HepG2 (cell line): ENCODE measurements around the gene THADA. TPM values are rescaled to one million over a fixed set of nuclear protein-coding genes. Genes with fewer than 3 reads are reported as not detected.

Experiments used
- ATAC-seq: fragments of 200-7000 bp; cut with Tn5 transposase; 3 replicates; pipeline ENCODE4 v1.9.1; 2020; ENCODE audit warnings: mild to moderate bottlenecking, moderate library complexity
- BruUV-seq: library from RNA; stranded (reverse); fragments of 400-500 nt; replicated peaks from 2 replicates; lab custom pipeline; 2021; lab: Mats Ljungman, UMichigan
- CTCF ChIA-PET: fragments of 300-600 bp; formaldehyde crosslinking; extraction: SDS; loops from one replicate; lab custom pipeline; 2021; ENCODE audit warnings: low total read pairs, inconsistent platforms, low intra/inter-chr PET ratio; lab: Yijun Ruan, JAX
- POLR2A ChIA-PET: fragments of 350-600 bp; sonication (Branson Sonifier 250); formaldehyde crosslinking; loops from one replicate; lab custom pipeline; 2020; ENCODE audit warnings: antibody characterized with exemption, inconsistent platforms; lab: Yijun Ruan, JAX
- DNase-seq: peaks from one replicate; pipeline ENCODE4 v3.0.0-alpha.2; 2015; ENCODE audit warnings: low spot score
- FAIRE-seq: peaks from 3 replicates; lab custom pipeline; 2011; peaks lifted over from hg19 to GRCh38; lab: Jason Lieb, UNC
- H2AFZ ChIP-seq: one replicate; pipeline ENCODE4 v1.6.1; 2011; ENCODE audit warnings: low read length, inconsistent platforms
- H3K27ac ChIP-seq: fragments of 300-600 bp; 3 replicates; pipeline ENCODE4 v1.8.0; 2011; ENCODE audit warnings: mixed run types, mild to moderate bottlenecking, mixed read lengths, low read length, inconsistent platforms; ENCODE audit not compliant: insufficient read depth; ENCODE audit errors: extremely low read length
- H3K27me3 ChIP-seq, 2 experiments: fragments of 200-600 bp in 1 of 2; 2 replicates in 1 of 2; 3 replicates in 1 of 2; pipeline versions ENCODE4 v1.6.0 to v1.8.0; 2011; ENCODE audit warnings: low read length in 2 of 2, mild to moderate bottlenecking in 2 of 2, moderate library complexity in 2 of 2, inconsistent platforms in 1 of 2; ENCODE audit not compliant: insufficient read depth in 2 of 2, control insufficient read depth in 1 of 2
- H3K36me3 ChIP-seq, 2 experiments: fragments of 200-600 bp in 1 of 2; replicated peaks in 1 of 2; 2 replicates in 1 of 2; 3 replicates in 1 of 2; pipeline versions ENCODE4 v1.5.1 to v1.8.0; 2011; ENCODE audit warnings: low read length in 2 of 2, inconsistent platforms in 1 of 2; ENCODE audit not compliant: insufficient read depth in 2 of 2, control insufficient read depth in 1 of 2
- H3K4me1 ChIP-seq: 2 replicates; pipeline ENCODE4 v1.5.1; 2012; ENCODE audit warnings: low read length, inconsistent platforms; ENCODE audit not compliant: insufficient read depth
- H3K4me2 ChIP-seq: 2 replicates; pipeline ENCODE4 v1.6.0; 2011; ENCODE audit warnings: low read depth, low read length, inconsistent platforms
- H3K4me3 ChIP-seq, 3 experiments: fragments of 200-600 bp in 1 of 3; sonication (generic), shearing (Covaris generic) in 1 of 3; replicated peaks in 1 of 3; 2 replicates each; pipeline ENCODE4 v1.5.1; 2011 to 2016; ENCODE audit warnings: low read length in 3 of 3, inconsistent platforms in 2 of 3, low read depth in 2 of 3, mild to moderate bottlenecking in 2 of 3, control low read depth in 1 of 3, mixed read lengths in 1 of 3; ENCODE audit not compliant: insufficient read depth in 1 of 3
- H3K79me2 ChIP-seq: one replicate; pipeline ENCODE4 v1.6.1; 2011; ENCODE audit warnings: low read length, inconsistent platforms; ENCODE audit not compliant: insufficient read depth
- H3K9ac ChIP-seq: 2 replicates; pipeline ENCODE4 v1.6.0; 2011; ENCODE audit warnings: mild to moderate bottlenecking, low read depth, low read length, inconsistent platforms; ENCODE audit not compliant: insufficient read depth
- H3K9me3 ChIP-seq: 2 replicates; pipeline ENCODE4 v1.5.1; 2012; ENCODE audit warnings: mild to moderate bottlenecking, low read length
- H4K20me1 ChIP-seq: 2 replicates; pipeline ENCODE4 v1.6.0; 2011; ENCODE audit warnings: inconsistent platforms, mild to moderate bottlenecking, low read length, moderate library complexity; ENCODE audit not compliant: insufficient read depth
- PLRG1 ChIP-seq: fragments of 450-650 bp; conservative IDR thresholded peaks from 2 replicates; pipeline ENCODE4 v1.6.1; 2016
- RXRA ChIP-seq: sonication (generic); formaldehyde crosslinking; IDR thresholded peaks from 2 replicates; pipeline ENCODE4 v1.5.1; 2020; ENCODE audit warnings: missing genetic modification reagents
- SCMH1 ChIP-seq: sonication (generic); formaldehyde crosslinking; IDR thresholded peaks from 2 replicates; pipeline ENCODE4 v1.9.0; 2021; ENCODE audit warnings: missing genetic modification reagents, mild to moderate bottlenecking, borderline replicate concordance
- TRIM24 ChIP-seq: sonication (generic); formaldehyde crosslinking; IDR thresholded peaks from 2 replicates; pipeline ENCODE4 v1.8.0; 2022; ENCODE audit warnings: mild to moderate bottlenecking, missing genetic modification reagents
- ZBTB26 ChIP-seq: IDR thresholded peaks from 2 replicates; pipeline ENCODE4 v1.6.1; 2016; ENCODE audit warnings: missing compliant biosample characterization, missing genetic modification reagents, borderline replicate concordance
- ZFY ChIP-seq: sonication (generic); formaldehyde crosslinking; IDR thresholded peaks from 2 replicates; pipeline ENCODE4 v1.4.0; 2020; ENCODE audit warnings: missing genetic modification reagents
- ZNF775 ChIP-seq: sonication (generic); formaldehyde crosslinking; IDR thresholded peaks from 2 replicates; pipeline ENCODE4 v1.4.0; 2020; ENCODE audit warnings: missing genetic modification reagents, mild to moderate bottlenecking, moderate library complexity, borderline replicate concordance
- ZNF879 ChIP-seq: sonication (generic); formaldehyde crosslinking; IDR thresholded peaks from 2 replicates; pipeline ENCODE4 v1.8.1; 2023; ENCODE audit warnings: missing genetic modification reagents
- ZNF883 ChIP-seq: sonication (generic); formaldehyde crosslinking; IDR thresholded peaks from 2 replicates; pipeline ENCODE4 v1.5.1; 2020; ENCODE audit warnings: mild to moderate bottlenecking, missing genetic modification reagents; ENCODE audit errors: not compliant biosample characterization
- WGBS: methylation state at CpG from one replicate; pipeline ENCODE4 v1.1.6; 2017; ENCODE audit warnings: low lambda C conversion rate; 5-methylcytosine and 5-hydroxymethylcytosine counted together
- in situ Hi-C: cut with HindIII; loops from 2 replicates; pipeline ENCODE4 v1.10.0; 2017; ENCODE audit warnings: low pct_unique_long_range_greater_than_20kb; ENCODE audit not compliant: extremely low pct_ligation_motif_present
- intact Hi-C: fragments of 100-400 bp; cut with micrococcal nuclease; formaldehyde crosslinking; loops from one replicate; pipeline ENCODE4 v1.10.0; 2022; ENCODE audit not compliant: unreplicated experiment
- polyA plus RNA-seq, 8 experiments: library from polyadenylated mRNA; depleted of rRNA in 3 of 8; stranded (reverse) in 7 of 8; unstranded in 1 of 8; fragments of >200 nt; fragmentation: Illumina TruSeq in 4 of 8; extraction: Trizol in 4 of 8; gene quantifications; 2 replicates each; pipeline versions ENCODE4 v1.2.1 to v1.2.3, GENCODE V29; 2011 to 2016; ENCODE audit warnings: low read depth in 4 of 8, missing spikeins in 1 of 8, mixed read lengths in 1 of 8; ENCODE audit not compliant: insufficient read depth in 1 of 8
- total RNA-seq, 5 experiments: library from RNA; depleted of rRNA; stranded (reverse); fragments of >200 nt; fragmentation: Illumina TruSeq; extraction: Trizol; gene quantifications; 2 replicates each; pipeline ENCODE4 v1.2.3, GENCODE V29; 2016; ENCODE audit warnings: low read depth in 1 of 5
- TF ChIP-seq, protein P1 (sequence below): sonication (generic); formaldehyde crosslinking; IDR thresholded peaks from 2 replicates; pipeline ENCODE4 v1.4.0; 2020; ENCODE audit warnings: missing genetic modification reagents
- TF ChIP-seq, protein P2 (sequence below): sonication (generic); formaldehyde crosslinking; IDR thresholded peaks from 2 replicates; pipeline ENCODE4 v1.4.0; 2020; ENCODE audit warnings: low read depth, missing genetic modification reagents

THADA gene
- total and polyA plus RNA-seq, 2 of the 13 experiments (the other 11 are each of a cell fraction or from before 2014, with no cell fraction given): 12.7 to 21.7 TPM

DNA sequence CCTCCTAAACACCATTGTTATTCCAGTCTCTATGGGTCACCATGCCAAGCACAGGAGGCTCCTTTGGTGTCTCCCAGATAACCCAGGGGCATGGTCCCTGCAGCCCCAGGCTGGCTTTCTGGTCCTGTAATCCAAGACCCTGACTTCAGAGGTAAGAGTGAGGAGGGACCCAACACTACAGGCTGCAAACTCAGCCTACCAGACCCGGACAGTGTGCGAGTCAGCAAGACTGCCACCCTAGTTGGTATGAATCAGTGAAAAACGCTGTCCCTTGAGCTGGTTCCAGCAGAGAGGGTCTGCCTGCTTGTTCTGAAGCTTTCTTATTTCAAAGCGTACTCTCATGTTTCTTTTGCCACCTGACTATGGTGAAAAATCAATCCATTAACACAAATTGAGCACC lies 321.8 kb downstream of the THADA start:
- H3K4me3 ChIP-seq: no peak overlapping the region
- H3K27me3 ChIP-seq: no peaks in the 10 kb centered on the region
- no peaks in the 10 kb centered on the region for H3K9me3 ChIP-seq
- ChIA-PET CTCF (no interaction called here), POLR2A (no interaction called here)
- peaks cover 22% of the 10 kb centered on the region for H3K4me1 ChIP-seq
- no peak overlapping the region for H3K27ac ChIP-seq
- in situ Hi-C loops: no loop called here
- H3K4me2 ChIP-seq: no peak overlapping the region
- no peak overlapping the region for H3K9ac ChIP-seq
- H3K79me2 ChIP-seq: no peaks in the 10 kb centered on the region
- WGBS: 91% methylated on average over 4 of the region's 4 CpGs
- FAIRE-seq (no peak), ATAC-seq (no peak), DNase-seq (no peak)
- no TSS peak for BruUV-seq
- no peaks in the 10 kb centered on the region for H4K20me1 ChIP-seq
- H3K36me3 ChIP-seq: peaks cover 0 to 10% of the 10 kb centered on the region in 2 experiments; a peak in 1 of 5 replicates
- intact Hi-C loops: no loop called here
- no peak overlapping the region for H2AFZ ChIP-seq
- TF ChIP-seq SCMH1 (CRISPR knock-in tag) (no peak), ZNF883 (CRISPR knock-in tag) (no peak)
- TF ChIP-seq, protein P1, sequence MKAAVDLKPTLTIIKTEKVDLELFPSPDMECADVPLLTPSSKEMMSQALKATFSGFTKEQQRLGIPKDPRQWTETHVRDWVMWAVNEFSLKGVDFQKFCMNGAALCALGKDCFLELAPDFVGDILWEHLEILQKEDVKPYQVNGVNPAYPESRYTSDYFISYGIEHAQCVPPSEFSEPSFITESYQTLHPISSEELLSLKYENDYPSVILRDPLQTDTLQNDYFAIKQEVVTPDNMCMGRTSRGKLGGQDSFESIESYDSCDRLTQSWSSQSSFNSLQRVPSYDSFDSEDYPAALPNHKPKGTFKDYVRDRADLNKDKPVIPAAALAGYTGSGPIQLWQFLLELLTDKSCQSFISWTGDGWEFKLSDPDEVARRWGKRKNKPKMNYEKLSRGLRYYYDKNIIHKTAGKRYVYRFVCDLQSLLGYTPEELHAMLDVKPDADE (CRISPR knock-in tag): no peak
- TF ChIP-seq, all 625 proteins: peak for 0

DNA sequence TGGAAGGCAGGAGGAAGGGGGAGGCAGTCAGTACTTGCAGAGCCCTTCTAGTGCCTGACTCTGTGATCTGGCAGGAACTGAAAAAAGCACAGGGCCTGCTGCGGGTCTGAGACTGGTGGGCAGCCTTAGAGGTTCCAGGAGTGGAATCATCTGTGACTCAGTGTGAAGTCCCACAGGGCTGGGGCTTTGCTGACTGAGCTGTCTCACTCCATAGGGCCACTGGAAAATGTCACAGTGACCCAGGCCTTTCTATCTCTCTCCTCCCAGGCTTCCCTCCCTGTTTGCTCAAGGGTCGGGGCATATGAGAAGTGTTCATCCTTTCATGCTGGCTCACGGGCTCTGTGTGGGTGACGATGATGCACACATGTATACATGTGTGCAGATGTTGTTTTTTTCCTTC lies 322.3 kb downstream of the THADA start:
- Histone ChIP-seq H3K4me2 (no peak overlapping the region), H3K4me1 (peaks cover 28% of the 10 kb centered on the region), H3K36me3 (peaks cover 0 to 7% of the 10 kb centered on the region in 2 experiments; a peak in 1 of 5 replicates), H3K4me3 (no peak overlapping the region), H3K27me3 (no peaks in the 10 kb centered on the region), H3K27ac (no peak overlapping the region), H3K79me2 (no peaks in the 10 kb centered on the region), H4K20me1 (no peaks in the 10 kb centered on the region), H3K9ac (no peak overlapping the region), H2AFZ (no peak overlapping the region), H3K9me3 (no peaks in the 10 kb centered on the region)
- intact Hi-C loops (no loop called here), in situ Hi-C loops (no loop called here)
- ATAC-seq (no peak), FAIRE-seq (no peak), DNase-seq (no peak)
- ChIA-PET POLR2A (no interaction called here), CTCF (no interaction called here)
- BruUV-seq: no TSS peak
- WGBS: 94% methylated on average over 4 of the region's 4 CpGs
- TF ChIP-seq RXRA (CRISPR knock-in tag) (no peak), TRIM24 (CRISPR knock-in tag) (no peak), ZNF775 (CRISPR knock-in tag) (no peak), ZFY (CRISPR knock-in tag) (no peak), ZBTB26 (CRISPR knock-in tag) (no peak), ZNF879 (CRISPR knock-in tag) (no peak), PLRG1 (no peak)
- TF ChIP-seq, protein P2, sequence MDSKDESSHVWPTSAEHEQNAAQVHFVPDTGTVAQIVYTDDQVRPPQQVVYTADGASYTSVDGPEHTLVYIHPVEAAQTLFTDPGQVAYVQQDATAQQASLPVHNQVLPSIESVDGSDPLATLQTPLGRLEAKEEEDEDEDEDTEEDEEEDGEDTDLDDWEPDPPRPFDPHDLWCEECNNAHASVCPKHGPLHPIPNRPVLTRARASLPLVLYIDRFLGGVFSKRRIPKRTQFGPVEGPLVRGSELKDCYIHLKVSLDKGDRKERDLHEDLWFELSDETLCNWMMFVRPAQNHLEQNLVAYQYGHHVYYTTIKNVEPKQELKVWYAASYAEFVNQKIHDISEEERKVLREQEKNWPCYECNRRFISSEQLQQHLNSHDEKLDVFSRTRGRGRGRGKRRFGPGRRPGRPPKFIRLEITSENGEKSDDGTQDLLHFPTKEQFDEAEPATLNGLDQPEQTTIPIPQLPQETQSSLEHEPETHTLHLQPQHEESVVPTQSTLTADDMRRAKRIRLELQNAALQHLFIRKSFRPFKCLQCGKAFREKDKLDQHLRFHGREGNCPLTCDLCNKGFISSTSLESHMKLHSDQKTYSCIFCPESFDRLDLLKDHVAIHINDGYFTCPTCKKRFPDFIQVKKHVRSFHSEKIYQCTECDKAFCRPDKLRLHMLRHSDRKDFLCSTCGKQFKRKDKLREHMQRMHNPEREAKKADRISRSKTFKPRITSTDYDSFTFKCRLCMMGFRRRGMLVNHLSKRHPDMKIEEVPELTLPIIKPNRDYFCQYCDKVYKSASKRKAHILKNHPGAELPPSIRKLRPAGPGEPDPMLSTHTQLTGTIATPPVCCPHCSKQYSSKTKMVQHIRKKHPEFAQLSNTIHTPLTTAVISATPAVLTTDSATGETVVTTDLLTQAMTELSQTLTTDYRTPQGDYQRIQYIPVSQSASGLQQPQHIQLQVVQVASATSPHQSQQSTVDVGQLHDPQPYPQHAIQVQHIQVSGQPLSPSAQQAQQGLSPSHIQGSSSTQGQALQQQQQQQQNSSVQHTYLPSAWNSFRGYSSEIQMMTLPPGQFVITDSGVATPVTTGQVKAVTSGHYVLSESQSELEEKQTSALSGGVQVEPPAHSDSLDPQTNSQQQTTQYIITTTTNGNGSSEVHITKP (CRISPR knock-in tag): no peak
